ENCODE data around the gene RS1. TPM values are rescaled to one million over a fixed set of nuclear protein-coding genes. Genes with fewer than 3 reads are reported as not detected.

The RS1 gene
- total RNA-seq, 1 donor from 2014 or later = not detected

DNA sequence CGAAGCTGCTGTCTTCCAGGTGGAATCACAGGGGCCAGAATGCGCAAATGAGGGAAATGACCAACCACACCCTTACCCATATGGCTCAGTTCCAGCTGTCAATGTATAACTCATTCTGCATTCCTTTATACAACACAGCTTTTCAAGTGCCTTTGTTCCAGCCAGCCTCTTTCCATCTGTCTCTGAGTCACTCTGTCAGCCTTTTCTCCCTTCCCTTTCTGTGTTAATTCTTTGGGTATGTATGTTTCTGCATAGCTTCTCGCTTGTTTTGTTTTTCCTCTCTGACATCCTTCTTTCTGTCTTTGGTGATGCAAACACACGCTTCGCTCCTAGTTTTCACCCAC, 54.5 kb downstream of the RS1 start:
- no peak for DNase-seq (ENCODE audit: low spot score)
- intact Hi-C loops (cut with DNase I) = no loop called here

DNA sequence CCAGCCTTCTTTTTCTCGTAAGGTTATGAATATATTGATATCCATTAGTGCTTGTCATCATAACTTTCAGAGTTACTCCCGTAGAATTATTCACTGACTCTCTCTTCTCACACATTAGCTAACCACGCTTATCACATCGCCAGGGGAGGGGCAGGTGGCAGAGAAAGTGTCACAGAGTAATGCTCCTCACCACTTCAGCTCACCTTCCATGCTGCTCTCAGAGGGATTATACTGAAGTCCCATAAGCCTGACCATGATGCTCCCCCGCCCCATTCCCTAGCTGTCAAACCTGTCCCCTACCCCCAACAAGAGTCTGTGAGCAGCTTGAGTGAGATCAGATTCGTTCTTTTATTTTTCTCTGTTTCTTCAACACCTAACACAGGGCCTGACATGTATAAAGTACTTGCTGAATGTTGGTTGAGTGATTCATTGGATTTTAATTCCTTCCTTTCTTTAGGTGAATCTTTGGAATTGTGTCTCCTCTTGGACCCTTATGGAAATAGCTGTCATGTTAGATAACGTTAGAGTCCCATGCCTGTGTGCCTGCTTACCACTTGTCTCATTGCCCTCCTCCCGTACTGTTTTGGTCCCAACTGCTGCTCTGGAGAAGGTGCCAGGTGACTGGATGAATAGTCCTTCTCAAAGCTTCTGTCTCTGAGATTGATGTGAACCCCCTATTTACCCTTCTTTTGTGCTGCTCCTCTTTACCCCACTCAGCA, 55.1 kb downstream of the RS1 start:
- no peak for DNase-seq (ENCODE audit: low spot score)

DNA sequence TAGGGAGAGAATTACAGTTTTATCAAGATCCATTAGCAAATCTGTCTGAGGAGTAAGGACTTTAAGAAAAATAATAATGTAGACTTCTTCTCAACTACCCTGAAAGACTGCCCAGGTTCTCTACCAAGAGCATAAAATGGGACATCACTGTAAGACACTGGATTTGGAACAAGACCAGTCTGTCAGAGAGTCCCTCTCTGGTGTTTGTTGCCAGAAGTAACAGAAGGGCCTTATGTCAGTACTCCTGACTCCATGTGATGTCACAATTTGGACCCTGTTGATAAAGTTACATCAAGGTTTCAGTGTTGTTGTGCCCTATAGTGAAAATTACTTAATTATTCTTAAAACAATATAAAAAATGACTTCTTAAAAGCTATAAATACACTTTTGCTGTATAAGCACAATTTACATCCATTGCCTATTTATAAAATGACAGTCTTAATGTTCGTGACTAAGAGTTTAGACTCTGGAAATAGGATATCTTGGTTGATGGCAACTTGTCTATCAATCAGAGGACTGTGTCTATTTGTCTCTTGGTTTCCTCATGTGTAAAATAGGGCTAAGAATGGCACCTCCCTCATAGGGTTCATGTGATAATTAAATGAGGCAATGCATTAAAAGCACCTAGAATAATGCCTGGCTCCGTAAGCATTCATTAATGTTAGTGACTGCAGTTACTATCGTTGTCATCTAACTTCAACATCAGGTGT, 57.8 kb downstream of the RS1 start:
- DNase-seq (ENCODE audit: low spot score) = no peak
- intact Hi-C loops (cut with DNase I) = no loop called here

More for the DNA sequence above, 55.1 kb downstream of the RS1 start:
- intact Hi-C loops (cut with DNase I) = no loop called here

DNA sequence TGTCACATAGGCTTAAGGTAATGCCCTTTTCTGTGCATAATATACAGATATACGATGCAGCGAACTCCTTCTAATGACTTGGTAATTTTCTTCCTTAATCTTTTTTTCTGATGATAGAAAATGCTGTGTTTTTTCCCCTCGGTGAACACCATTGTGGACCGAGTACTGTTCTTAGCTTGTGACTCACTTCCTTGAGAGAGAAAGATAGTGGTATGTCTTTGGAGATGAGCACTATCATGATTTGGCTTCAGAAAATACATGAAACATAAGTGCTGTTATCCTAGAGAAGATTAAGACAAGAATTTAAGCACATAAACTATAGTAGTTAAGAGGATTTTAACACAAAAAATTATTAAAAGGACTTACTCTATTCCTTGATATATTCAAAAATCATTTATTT, 63.9 kb downstream of the RS1 start:
- intact Hi-C loops (cut with DNase I) = no loop called here
- no peak for DNase-seq (ENCODE audit: low spot score)

DNA sequence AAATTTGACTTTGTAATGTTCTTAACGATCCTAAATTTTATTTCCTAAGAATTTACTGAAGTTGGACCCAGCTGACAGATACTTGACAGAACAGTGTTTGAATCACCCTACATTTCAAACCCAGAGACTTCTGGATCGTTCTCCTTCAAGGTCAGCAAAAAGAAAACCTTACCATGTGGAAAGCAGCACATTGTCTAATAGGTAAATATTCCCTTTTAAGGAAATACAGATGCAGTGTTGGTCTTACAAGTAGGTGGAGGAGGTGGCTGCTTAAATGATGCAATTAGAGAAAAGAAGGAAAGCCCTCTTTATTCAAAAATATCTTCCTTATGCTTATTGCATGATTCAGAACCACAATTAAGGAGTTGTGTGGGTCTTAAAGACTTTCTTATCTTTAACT, 73.5 kb downstream of the RS1 start:
- intact Hi-C loops (cut with DNase I) = no loop called here
- DNase-seq (ENCODE audit: low spot score) = no peak

DNA sequence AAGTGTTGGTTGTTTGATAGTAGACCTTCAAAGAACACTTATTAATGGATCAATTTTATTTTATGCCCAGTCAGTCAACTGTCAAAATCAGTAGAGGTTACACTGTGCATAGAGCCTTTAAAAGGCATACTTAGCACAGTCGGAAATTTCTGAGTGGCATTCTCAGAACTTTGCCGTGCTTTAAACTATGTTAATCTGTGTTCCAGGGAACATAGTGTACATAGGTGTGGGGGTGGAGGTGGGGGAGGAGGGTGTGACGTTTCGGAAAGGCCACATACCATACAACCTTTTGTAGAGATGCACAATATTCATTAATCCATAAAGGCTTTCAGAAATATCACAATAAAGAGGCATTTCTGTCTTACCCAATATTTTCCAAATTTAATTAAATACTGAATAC, 75.8 kb downstream of the RS1 start:
- DNase-seq (ENCODE audit: low spot score) = no peak
- intact Hi-C loops (cut with DNase I) = no loop called here

DNA sequence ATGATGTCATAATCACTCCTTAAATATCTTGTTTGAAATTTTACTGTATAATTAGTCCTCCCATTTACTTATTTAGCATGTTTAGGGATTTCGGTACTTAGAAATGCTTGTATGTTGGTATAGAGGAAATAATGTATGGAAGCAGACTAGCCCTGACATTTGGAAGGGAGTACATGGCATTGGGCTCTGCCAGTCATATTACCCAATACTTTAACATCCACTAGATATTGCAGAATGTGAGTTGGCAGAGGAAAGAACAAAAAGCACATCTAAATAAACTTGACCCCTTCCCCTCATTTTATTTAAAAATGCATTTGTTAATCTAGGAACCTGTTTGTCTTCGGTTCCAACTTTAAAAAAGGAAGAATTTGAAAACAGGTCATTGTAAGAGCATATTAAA, 77.8 kb downstream of the RS1 start:
- no peak for DNase-seq (ENCODE audit: low spot score)
- intact Hi-C loops (cut with DNase I) = no loop called here

DNA sequence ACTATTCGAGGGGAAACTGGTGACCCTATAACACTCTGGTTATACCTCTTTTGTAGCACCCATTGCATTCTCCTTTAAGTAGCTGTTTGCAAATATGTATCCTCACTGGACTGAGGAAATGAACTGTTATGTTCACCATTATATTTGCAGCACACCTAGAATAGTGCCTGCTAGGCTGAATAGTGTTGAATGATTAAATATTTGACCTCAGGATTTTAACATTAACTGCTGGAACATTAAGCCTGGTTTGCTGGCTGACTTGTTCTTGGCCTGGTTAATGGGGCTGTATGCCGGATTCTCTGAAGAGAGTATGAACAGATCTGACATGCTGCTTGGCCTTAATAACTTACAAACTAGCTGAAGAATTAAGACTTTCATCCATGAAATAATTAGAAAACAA, 80.1 kb downstream of the RS1 start:
- DNase-seq (ENCODE audit: low spot score) = no peak
- intact Hi-C loops (cut with DNase I) = no loop called here

Other genes starting within 250 kb of the RS1 start
- gene CDKL5, start 246.5 kb downstream of the RS1 start, total RNA-seq = 10.7 TPM
- 0.19 TPM for gene PPEF1, start 35.5 kb upstream of the RS1 start, total RNA-seq